ENCODE results near the gene DACT2.
"Not testable (repeated sequence)": the region's sequence is repeated elsewhere in the genome, so short reads cannot be mapped to it uniquely, and the experiment has no call there.

Gene DACT2

GRCh38 chr6:168326294-168327261 lies 7.0 kb upstream of the DACT2 start:
- no peak for DNase-seq (ENCODE audit: low read depth, low spot score)

GRCh38 chr6:168322966-168323365 lies 3.4 kb upstream of the DACT2 start:
- DNase-seq (ENCODE audit: low read depth, low spot score): no peak

GRCh38 chr6:168320634-168321033 lies 1.1 kb upstream of the DACT2 start:
- DNase-seq (ENCODE audit: low read depth, low spot score): no peak

GRCh38 chr6:168318579-168319278 lies 848 bp downstream of the DACT2 start:
- no peak for DNase-seq (ENCODE audit: low read depth, low spot score)

- DNase-seq (ENCODE audit: low read depth, low spot score): no peak
These were observed 1.5 kb downstream of the DACT2 start for GRCh38 chr6:168318090-168318489.

GRCh38 chr6:168315596-168315995 lies 4.0 kb downstream of the DACT2 start:
- DNase-seq (ENCODE audit: low read depth, low spot score): no peak

GRCh38 chr6:168314948-168315347 lies 4.6 kb downstream of the DACT2 start:
- DNase-seq (ENCODE audit: low read depth, low spot score): no peak

- no peak for DNase-seq (ENCODE audit: low read depth, low spot score)
These were observed 5.6 kb downstream of the DACT2 start for GRCh38 chr6:168314021-168314420.

GRCh38 chr6:168313431-168314011 lies 6.1 kb downstream of the DACT2 start:
- no peak for DNase-seq (ENCODE audit: low read depth, low spot score)

- not testable (repeated sequence) for DNase-seq (ENCODE audit: low read depth, low spot score)
These were observed 7.5 kb downstream of the DACT2 start for GRCh38 chr6:168312125-168312507.

- no peak for DNase-seq (ENCODE audit: low read depth, low spot score)
These were observed 8.0 kb downstream of the DACT2 start for GRCh38 chr6:168311410-168312124.

- no peak for DNase-seq (ENCODE audit: low read depth, low spot score)
These were observed 8.6 kb downstream of the DACT2 start for GRCh38 chr6:168310945-168311344.

- no peak for DNase-seq (ENCODE audit: low read depth, low spot score)
These were observed 9.2 kb downstream of the DACT2 start for GRCh38 chr6:168310403-168310802.

GRCh38 chr6:168309997-168310396 lies 9.6 kb downstream of the DACT2 start:
- DNase-seq (ENCODE audit: low read depth, low spot score): no peak

- DNase-seq (ENCODE audit: low read depth, low spot score): no peak
These were observed 10.4 kb downstream of the DACT2 start for GRCh38 chr6:168309183-168309582.

GRCh38 chr6:168308390-168309144 lies 11.0 kb downstream of the DACT2 start:
- no peak for DNase-seq (ENCODE audit: low read depth, low spot score)

- DNase-seq (ENCODE audit: low read depth, low spot score): no peak
These were observed 11.9 kb downstream of the DACT2 start for GRCh38 chr6:168307695-168308021.

GRCh38 chr6:168307015-168307694 lies 12.4 kb downstream of the DACT2 start:
- no peak for DNase-seq (ENCODE audit: low read depth, low spot score)

- no peak for DNase-seq (ENCODE audit: low read depth, low spot score)
These were observed 13.7 kb downstream of the DACT2 start for GRCh38 chr6:168305863-168306262.

GRCh38 chr6:168305096-168305749 lies 14.4 kb downstream of the DACT2 start:
- DNase-seq (ENCODE audit: low read depth, low spot score): no peak
